ENCODE measurements around the gene KLHDC4.
"Not testable (repeated sequence)": the region's sequence is repeated elsewhere in the genome, so short reads cannot be mapped to it uniquely, and the experiment has no call there.

Gene KLHDC4

DNA sequence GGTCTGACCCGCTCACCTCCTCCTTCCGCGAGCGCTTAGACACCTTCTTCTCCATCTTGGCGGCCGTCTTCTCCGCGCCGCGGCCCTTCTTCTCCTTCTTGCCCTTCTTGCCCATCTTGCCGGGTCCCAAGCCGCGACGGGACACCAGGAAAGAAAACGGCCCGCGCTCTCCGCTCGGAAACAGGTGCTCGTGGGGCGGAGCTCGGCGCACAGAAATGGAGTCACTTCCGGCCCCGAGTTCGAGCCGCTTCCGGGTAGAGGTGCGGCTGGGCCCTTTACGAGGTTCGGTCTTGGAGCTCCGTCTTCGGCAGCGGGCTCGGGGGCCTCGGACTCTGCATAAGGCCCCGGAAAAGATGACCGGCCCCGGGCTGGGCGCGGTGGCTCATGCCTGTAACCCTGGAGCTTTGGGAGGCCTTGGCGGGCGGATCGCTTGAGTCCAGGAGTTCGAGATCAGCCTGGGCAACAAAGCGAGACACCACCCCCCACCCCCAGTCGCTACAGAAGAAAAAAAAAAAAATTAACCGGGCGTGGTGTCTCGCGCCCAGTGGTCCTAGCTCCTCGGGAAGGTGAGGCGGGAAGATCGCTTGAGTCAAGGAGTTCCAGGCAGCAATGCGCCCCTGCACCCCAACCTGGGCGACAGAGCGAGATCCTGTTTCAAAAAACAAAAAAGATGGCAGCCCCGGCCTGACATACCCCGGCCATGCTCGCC lies at the start of gene KLHDC4:
TSS of gene KLHDC4 (minus strand) at position 211 of the 709 bp plus-strand sequence. CDS start at position 115, 96 bp downstream.
- peak; percentile 95 for DNase-seq (ENCODE audit: low spot score)
- in situ Hi-C loops (cut with MboI; ENCODE audit: low pct_unique_long_range_greater_than_20kb, low sequenced_read_pairs, unreplicated experiment) = no loop called here

DNA sequence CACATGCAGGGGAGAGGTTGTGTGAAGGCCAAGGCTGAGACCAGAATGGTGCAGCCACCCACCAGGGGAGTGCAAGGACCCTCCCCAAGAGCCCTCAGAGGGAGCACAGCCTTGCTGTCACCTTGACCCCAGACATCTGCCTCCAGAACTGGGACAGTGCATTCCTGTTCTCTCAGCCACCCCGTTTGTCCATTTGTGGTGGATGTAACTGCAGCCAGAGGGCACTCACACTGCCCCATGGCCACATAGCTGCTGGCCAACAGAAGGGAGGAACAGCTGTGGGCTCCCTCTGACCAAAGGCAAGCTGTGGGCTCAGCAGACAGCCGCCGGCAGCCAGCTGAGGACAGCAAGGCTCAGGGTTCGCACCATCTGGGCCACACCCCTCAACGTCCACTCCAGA lies 49.8 kb upstream of the KLHDC4 start:
- in situ Hi-C loops (cut with MboI; ENCODE audit: low pct_unique_long_range_greater_than_20kb, low sequenced_read_pairs, unreplicated experiment) = no loop called here
- no peak for DNase-seq (ENCODE audit: low spot score)
- TF ChIP-seq, protein P1, sequence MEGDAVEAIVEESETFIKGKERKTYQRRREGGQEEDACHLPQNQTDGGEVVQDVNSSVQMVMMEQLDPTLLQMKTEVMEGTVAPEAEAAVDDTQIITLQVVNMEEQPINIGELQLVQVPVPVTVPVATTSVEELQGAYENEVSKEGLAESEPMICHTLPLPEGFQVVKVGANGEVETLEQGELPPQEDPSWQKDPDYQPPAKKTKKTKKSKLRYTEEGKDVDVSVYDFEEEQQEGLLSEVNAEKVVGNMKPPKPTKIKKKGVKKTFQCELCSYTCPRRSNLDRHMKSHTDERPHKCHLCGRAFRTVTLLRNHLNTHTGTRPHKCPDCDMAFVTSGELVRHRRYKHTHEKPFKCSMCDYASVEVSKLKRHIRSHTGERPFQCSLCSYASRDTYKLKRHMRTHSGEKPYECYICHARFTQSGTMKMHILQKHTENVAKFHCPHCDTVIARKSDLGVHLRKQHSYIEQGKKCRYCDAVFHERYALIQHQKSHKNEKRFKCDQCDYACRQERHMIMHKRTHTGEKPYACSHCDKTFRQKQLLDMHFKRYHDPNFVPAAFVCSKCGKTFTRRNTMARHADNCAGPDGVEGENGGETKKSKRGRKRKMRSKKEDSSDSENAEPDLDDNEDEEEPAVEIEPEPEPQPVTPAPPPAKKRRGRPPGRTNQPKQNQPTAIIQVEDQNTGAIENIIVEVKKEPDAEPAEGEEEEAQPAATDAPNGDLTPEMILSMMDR (IDR thresholded peaks at IDR 0.05; ENCODE audit: extremely low read depth, insufficient read depth, missing control alignments) = no peak

More for the DNA sequence above, at the start of gene KLHDC4:
- TF ChIP-seq, protein P1 (IDR thresholded peaks at IDR 0.05; ENCODE audit: extremely low read depth, insufficient read depth, missing control alignments) = no peak

DNA sequence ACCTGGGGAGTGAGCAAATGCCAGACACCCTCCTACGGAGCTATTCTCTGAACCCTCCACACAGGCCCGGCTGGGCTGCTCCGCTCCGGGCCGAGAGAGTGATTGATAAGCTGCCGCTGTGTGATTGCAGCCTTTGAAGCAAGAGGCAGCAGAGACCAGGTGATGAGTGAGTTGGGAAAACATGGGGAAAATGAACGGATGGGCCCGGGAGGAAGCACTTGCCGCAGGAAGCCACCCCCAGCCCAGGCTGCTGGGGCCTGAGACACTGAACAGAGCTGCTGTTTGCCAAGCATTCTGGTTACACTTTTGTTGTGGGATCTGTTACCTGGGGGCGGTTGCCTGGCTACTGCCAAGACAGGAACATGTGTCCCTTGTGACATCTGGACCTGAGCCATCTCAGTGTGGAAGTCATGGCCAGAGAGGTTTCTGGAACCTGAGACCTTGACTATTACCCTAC lies 46.4 kb upstream of the KLHDC4 start:
- TF ChIP-seq, protein P1 (IDR thresholded peaks at IDR 0.05; ENCODE audit: extremely low read depth, insufficient read depth, missing control alignments) = no peak
- DNase-seq (ENCODE audit: low spot score) = no peak
- in situ Hi-C loops (cut with MboI; ENCODE audit: low pct_unique_long_range_greater_than_20kb, low sequenced_read_pairs, unreplicated experiment) = no loop called here

DNA sequence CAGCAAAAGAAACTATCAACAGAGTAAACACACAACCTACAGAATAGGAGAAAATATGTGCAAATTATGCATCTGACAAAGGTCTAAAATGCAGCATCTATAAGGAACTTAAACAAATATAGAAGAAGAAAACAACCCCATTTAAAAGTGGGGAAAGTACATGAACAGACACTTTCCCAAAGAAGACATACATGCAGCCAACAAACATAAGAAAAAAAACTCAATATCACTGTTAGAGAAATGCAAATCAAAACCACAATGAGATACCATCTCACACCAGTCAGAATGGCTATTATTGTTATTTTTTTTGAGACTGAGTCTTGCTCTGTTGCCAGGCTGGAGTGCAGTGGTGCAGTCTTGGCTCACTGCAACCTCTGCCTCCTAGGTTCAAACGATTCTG lies 45.7 kb upstream of the KLHDC4 start:
- in situ Hi-C loops (cut with MboI; ENCODE audit: low pct_unique_long_range_greater_than_20kb, low sequenced_read_pairs, unreplicated experiment); DNase-seq (ENCODE audit: low spot score): not testable (repeated sequence)

DNA sequence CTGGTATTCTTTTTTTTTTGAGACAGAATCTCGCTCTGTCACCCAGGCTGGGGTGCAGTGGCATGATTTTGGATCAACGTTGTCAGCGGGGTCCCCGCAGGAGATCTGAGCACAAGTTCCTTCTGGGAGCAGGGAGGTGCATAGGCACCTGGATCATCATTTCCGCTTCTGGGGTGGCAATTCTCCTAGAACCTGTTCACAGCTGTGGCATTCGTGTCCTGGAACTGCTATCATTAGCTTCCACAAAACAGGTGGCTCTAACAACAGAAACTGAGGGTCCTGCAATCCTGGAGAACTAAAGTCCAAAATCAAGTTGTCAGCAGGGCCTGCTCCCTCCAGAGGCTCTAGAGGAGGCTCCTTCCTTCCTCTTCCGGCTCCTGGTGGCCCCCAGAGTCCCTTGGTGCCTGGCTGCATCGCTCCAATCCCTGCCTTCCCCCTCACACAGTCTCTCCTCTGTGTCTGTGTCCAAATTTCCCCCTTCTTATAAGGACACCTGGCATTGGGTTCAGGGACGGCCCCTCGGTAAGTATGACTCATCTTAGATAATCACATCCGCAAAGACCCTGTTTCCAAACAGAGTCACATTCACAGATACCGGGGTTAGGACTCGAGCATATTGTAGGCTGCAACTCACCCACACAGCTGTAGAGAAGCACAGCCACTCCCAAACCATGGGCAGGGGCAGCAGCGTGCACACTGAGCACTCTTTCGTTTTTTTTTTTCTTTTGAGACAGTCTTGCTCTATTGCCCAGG lies 43.5 kb upstream of the KLHDC4 start:
- in situ Hi-C loops (cut with MboI; ENCODE audit: low pct_unique_long_range_greater_than_20kb, low sequenced_read_pairs, unreplicated experiment) = no loop called here
- TF ChIP-seq, protein P1 (IDR thresholded peaks at IDR 0.05; ENCODE audit: extremely low read depth, insufficient read depth, missing control alignments) = no peak
- DNase-seq (ENCODE audit: low spot score) = peak; percentile 80

DNA sequence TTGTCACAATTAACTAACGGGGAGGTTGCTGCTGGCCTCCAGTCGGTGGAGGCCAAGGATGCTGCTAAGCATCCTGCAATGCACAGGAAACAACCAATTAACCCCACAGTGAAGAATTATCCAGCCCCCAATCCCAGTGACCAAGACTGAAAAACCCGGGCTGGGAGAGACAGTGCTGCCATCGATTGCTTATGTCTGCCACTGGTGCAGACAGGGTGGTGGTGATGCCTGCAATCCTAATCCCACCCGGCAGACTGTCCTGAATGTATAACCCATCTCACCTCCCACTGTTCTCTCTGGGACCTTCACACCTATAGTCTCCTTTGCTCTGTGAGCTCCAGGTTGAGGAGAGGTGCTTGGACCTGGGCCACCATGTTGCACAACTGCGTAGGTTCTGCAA lies 42.3 kb upstream of the KLHDC4 start:
- in situ Hi-C loops (cut with MboI; ENCODE audit: low pct_unique_long_range_greater_than_20kb, low sequenced_read_pairs, unreplicated experiment) = no loop called here
- no peak for DNase-seq (ENCODE audit: low spot score)
- TF ChIP-seq, protein P1 (IDR thresholded peaks at IDR 0.05; ENCODE audit: extremely low read depth, insufficient read depth, missing control alignments) = no peak
